B cell (primary cell): ENCODE data around the gene PSAP. TPM values are rescaled to one million over a fixed set of nuclear protein-coding genes. Genes with fewer than 3 reads are reported as not detected.
A peak's percentile ranks its signal among the peaks of the same experiment; 100 is the strongest.

Experiments used
- ATAC-seq: fragments of 200-7000 bp; cut with Tn5 transposase; one replicate; pipeline ENCODE4 v1.10.0; 2021; ENCODE audit warnings: low read depth, mild to moderate bottlenecking, moderate number of reproducible peaks, moderate library complexity
- CTCF ChIA-PET: fragments of 350-600 bp; sonication (Branson Sonifier 250); formaldehyde crosslinking; loops from one replicate; lab custom pipeline; 2021; ENCODE audit warnings: antibody characterized with exemption, inconsistent platforms; lab: Charles Lee
- POLR2A ChIA-PET: fragments of 350-600 bp; sonication (Branson Sonifier 250); formaldehyde crosslinking; loops from one replicate; lab custom pipeline; 2021; ENCODE audit warnings: antibody characterized with exemption; lab: Charles Lee
- DNase-seq: peaks from one replicate; pipeline ENCODE4 v3.0.0; 2013
- H2AFZ ChIP-seq: 2 replicates; pipeline ENCODE4 v1.6.1; 2012; ENCODE audit warnings: mild to moderate bottlenecking, low read depth, low read length; ENCODE audit not compliant: insufficient read depth, poor library complexity, severe bottlenecking
- H3K27ac ChIP-seq, 2 donors: 1 replicate in 1 of 2; 2 replicates in 1 of 2; pipeline ENCODE4 v1.5.1; 2012 to 2013; ENCODE audit warnings: low read length in 2 of 2, mild to moderate bottlenecking in 2 of 2, moderate library complexity in 1 of 2
- H3K27me3 ChIP-seq, 4 experiments: fragments of 200-600 bp in 1 of 4; sonication (generic) in 1 of 4; replicated peaks in 1 of 4; 1 replicate in 2 of 4; 2 replicates in 2 of 4; pipeline versions ENCODE4 v1.6.1 to v1.7.0; 2013 to 2016; ENCODE audit warnings: low read length in 3 of 4, mild to moderate bottlenecking in 2 of 4, mixed read lengths in 1 of 4, moderate library complexity in 1 of 4; ENCODE audit not compliant: insufficient read depth in 4 of 4, control insufficient read depth in 3 of 4; ENCODE audit errors: control extremely low read depth in 1 of 4
- H3K36me3 ChIP-seq, 2 experiments: replicated peaks in 1 of 2; 1 replicate in 1 of 2; 2 replicates in 1 of 2; pipeline versions ENCODE4 v1.6.1 to v1.7.1; 2013; ENCODE audit warnings: low read length in 1 of 2; ENCODE audit not compliant: insufficient read depth in 2 of 2, control insufficient read depth in 1 of 2; ENCODE audit errors: control extremely low read depth in 1 of 2, extremely low read depth in 1 of 2
- H3K4me1 ChIP-seq, 2 donors: fragments of 200-600 bp in 1 of 2; sonication (generic) in 1 of 2; 1 replicate in 1 of 2; 2 replicates in 1 of 2; pipeline versions ENCODE4 v1.5.1 to v1.6.1; 2013 to 2017; ENCODE audit warnings: low read length in 2 of 2; ENCODE audit not compliant: control insufficient read depth in 2 of 2, insufficient read depth in 2 of 2
- H3K4me2 ChIP-seq: replicated peaks from 2 replicates; pipeline ENCODE3; 2012; ENCODE audit warnings: mild to moderate bottlenecking, low read depth, low read length; ENCODE audit not compliant: poor library complexity, severe bottlenecking
- H3K4me3 ChIP-seq, 5 experiments: fragments of 200-600 bp in 1 of 5; sonication (generic) in 1 of 5; 1 replicate in 3 of 5; 2 replicates in 2 of 5; pipeline versions ENCODE4 v1.5.1 to v1.7.0; 2011 to 2016; ENCODE audit warnings: low read length in 4 of 5, mild to moderate bottlenecking in 4 of 5, low read depth in 2 of 5, control low read depth in 1 of 5, moderate library complexity in 1 of 5; ENCODE audit not compliant: insufficient read depth in 1 of 5; ENCODE audit errors: control extremely low read depth in 1 of 5, extremely low read depth in 1 of 5
- H3K79me2 ChIP-seq: fragments of 200-600 bp; sonication (generic); one replicate; pipeline ENCODE4 v1.6.0; 2016; ENCODE audit warnings: low read length; ENCODE audit not compliant: control insufficient read depth, insufficient read depth
- H3K9ac ChIP-seq: fragments of 200-600 bp; sonication (generic); 2 replicates; pipeline ENCODE4 v1.6.1; 2017; ENCODE audit warnings: mild to moderate bottlenecking, low read length, moderate library complexity
- H3K9me3 ChIP-seq, 3 donors: one replicate each; pipeline versions ENCODE4 v1.6.1 to v1.7.1; 2013; ENCODE audit warnings: low read length in 2 of 3; ENCODE audit not compliant: control insufficient read depth in 2 of 3, insufficient read depth in 1 of 3; ENCODE audit errors: control extremely low read depth in 1 of 3
- H4K20me1 ChIP-seq: 2 replicates; pipeline ENCODE4 v1.6.0; 2012; ENCODE audit warnings: mild to moderate bottlenecking, low read length; ENCODE audit not compliant: insufficient read depth, control insufficient read depth, poor library complexity, severe bottlenecking
- H3K27ac Mint-ChIP-seq: one replicate; pipeline ENCODE4 v1.8.0; 2021; ENCODE audit warnings: mixed read lengths
- H3K27me3 Mint-ChIP-seq: one replicate; pipeline ENCODE4 v1.8.0; 2021; ENCODE audit warnings: mixed read lengths
- H3K4me1 Mint-ChIP-seq: one replicate; pipeline ENCODE4 v1.8.0; 2021; ENCODE audit warnings: mixed read lengths
- H3K4me3 Mint-ChIP-seq: one replicate; pipeline ENCODE4 v1.8.0; 2021; ENCODE audit warnings: mixed read lengths
- H3K9me3 Mint-ChIP-seq: one replicate; pipeline ENCODE4 v1.8.0; 2022; ENCODE audit warnings: mixed read lengths; ENCODE audit not compliant: insufficient read depth
- CTCF ChIP-seq: fragments of 200-600 bp; IDR thresholded peaks from one replicate; pipeline ENCODE4 v1.8.0; 2022; ENCODE audit warnings: antibody characterized with exemption, mild to moderate bottlenecking
- EZH2 ChIP-seq: IDR thresholded peaks from 2 replicates; pipeline ENCODE4 v1.6.1; 2012; ENCODE audit warnings: borderline replicate concordance, low read depth, mild to moderate bottlenecking, moderate library complexity, low read length; ENCODE audit not compliant: insufficient read depth, poor library complexity, severe bottlenecking
- WGBS: methylation state at CpG from one replicate; pipeline ENCODE4 v1.1.5; 2013; ENCODE audit warnings: missing lambda C conversion rate; ENCODE audit not compliant: insufficient coverage; 5-methylcytosine and 5-hydroxymethylcytosine counted together
- intact Hi-C: fragments of 100-400 bp; cut with micrococcal nuclease; formaldehyde crosslinking; loops from one replicate; pipeline ENCODE4 v1.10.0; 2022
- polyA plus RNA-seq: library from polyadenylated mRNA; depleted of rRNA; stranded (reverse); fragments of >200 nt; gene quantifications from 2 replicates; pipeline ENCODE4 v1.2.3, GENCODE V29; 2012
- total RNA-seq, 2 donors: library from RNA; stranded (reverse); fragments of 120-200 nt in 1 of 2; gene quantifications; 1 replicate in 1 of 2; 2 replicates in 1 of 2; pipeline versions ENCODE4 v1.2.3 to v1.2.4, GENCODE V29; 2013 to 2022

PSAP gene
- total and polyA plus RNA-seq, 2 donors (not counting 1 experiment from before 2014, with no cell fraction given), result 206 to 509 TPM

DNA sequence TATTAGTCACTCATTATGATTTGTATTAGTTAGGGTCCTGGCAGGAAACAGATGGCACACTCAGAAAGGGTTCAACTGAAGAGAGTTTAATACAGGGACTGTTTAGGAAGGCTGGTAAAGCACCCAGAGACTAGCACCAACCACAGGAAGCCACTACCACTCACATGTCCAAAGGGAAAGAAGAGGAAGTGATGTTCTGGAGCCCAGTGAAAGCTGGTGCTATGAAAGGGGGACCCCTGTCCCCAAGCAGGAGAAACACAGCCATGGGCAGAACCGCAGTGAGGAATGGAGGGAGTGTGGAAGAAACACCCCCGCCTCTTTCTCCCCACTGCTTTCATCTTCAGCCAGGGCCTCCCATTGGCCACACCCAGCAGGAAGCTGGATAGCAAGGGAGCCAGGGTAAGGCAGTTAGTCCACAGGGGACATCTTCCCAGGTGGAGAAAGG lies 74.5 kb downstream of the PSAP start:
- Histone ChIP-seq H3K27me3 (no peaks in the 10 kb centered on the region), H3K9me3 (no peaks in the 10 kb centered on the region), H4K20me1 (no peaks in the 10 kb centered on the region), H2AFZ (no peak overlapping the region), H3K79me2 (peaks cover 58% of the 10 kb centered on the region), H3K4me3 (no peak overlapping the region), H3K36me3 (no peaks in the 10 kb centered on the region), H3K4me1 (peaks cover 51 to 59% of the 10 kb centered on the region in 2 donors), H3K27ac (no peak overlapping the region), H3K4me2 (peak overlapping the region; percentile 83), H3K9ac (no peak overlapping the region)
- Mint-ChIP-seq H3K4me1 (peaks cover 59% of the 10 kb centered on the region), H3K9me3 (no peaks in the 10 kb centered on the region), H3K4me3 (peak overlapping the region; percentile 10), H3K27me3 (no peaks in the 10 kb centered on the region), H3K27ac (no peak overlapping the region)
- intact Hi-C loops, result no loop called here
- ATAC-seq (no peak), DNase-seq (peak; percentile 43)
- CTCF ChIA-PET, result interaction anchor here (0.8 to 1.8 kb wide), 9 partner anchors 10 to 460 kb away, joined by 3 to 8 read pairs (median 4); no protein-coding TSS in a partner anchor
- TF ChIP-seq EZH2, result no peak
- no CpG with 5 or more reads among the region's 2 CpGs for whole genome bisulfite sequencing
- POLR2A ChIA-PET, result no interaction called here

DNA sequence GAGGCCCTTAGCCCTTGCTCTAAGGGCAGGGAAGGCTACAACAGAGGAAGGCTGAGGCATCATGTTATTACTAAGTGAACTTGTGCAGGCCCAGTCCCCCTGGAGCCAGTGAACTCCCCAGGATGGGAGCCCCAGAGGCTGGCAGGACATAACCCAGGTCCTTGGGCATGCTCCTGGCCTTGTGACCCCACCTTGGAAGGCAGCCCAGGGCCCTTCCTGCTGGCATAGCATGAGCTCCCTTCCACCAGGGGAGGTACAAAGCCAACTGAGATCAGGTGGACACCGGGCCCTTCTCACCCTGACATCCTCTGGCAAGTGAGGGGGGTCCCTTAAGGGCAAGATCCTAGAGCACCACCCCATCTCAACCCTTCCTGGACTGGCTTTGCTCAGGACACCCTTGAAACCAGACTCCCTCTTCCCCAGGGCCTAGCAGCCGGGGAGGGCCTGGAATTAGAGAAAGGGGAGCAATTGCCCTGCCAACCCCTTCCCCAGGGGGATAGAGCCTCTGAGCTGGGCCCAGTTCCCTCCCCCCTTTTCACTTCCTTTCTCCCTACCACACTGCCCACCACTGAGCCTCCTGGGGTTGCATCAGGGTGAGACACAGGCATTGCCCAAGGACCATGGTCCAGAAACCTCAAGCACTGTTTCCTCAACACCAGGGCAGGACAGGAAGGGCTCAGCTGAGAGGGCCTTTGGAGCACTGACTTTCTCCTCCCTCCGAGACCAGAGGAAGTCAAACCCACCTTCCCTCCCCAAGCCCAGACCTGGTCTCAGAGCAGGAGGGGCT lies 75.9 kb downstream of the PSAP start:
- ChIA-PET POLR2A (interaction anchor here (1.0 to 3.0 kb wide), 4 partner anchors 9 to 81 kb away, joined by 3 to 11 read pairs (median 4); no protein-coding TSS in a partner anchor), CTCF (interaction anchor here (0.8 to 4.8 kb wide), 19 partner anchors 11 to 458 kb away, joined by 3 to 36 read pairs (median 6); partner anchors contain the start of gene SLC29A3)
- peak overlapping the region in 1 of 2 donors; percentile 71 for H3K27ac ChIP-seq
- TF ChIP-seq EZH2, result no peak
- no peak for TF ChIP-seq CTCF
- peaks cover 0 to 1% of the 10 kb centered on the region in 2 experiments for H3K36me3 ChIP-seq
- peak overlapping the region; percentile 83 for H3K4me2 ChIP-seq
- H3K4me1 ChIP-seq, result peaks cover 65 to 73% of the 10 kb centered on the region in 2 donors
- no peaks in the 10 kb centered on the region for H4K20me1 ChIP-seq
- DNase-seq (peak; percentile 42), ATAC-seq (peak; percentile 10)
- intact Hi-C loops, result loop anchor here (5.0 kb wide), 1 partner anchor 398 kb away; no protein-coding TSS in a partner anchor
- H3K27me3 ChIP-seq, result no peaks in the 10 kb centered on the region
- H3K4me1 Mint-ChIP-seq, result peaks cover 73% of the 10 kb centered on the region
- no peaks in the 10 kb centered on the region for H3K9me3 Mint-ChIP-seq
- H3K4me3 ChIP-seq, result no peak overlapping the region
- peak overlapping the region; percentile 88 for H3K27ac Mint-ChIP-seq
- no peaks in the 10 kb centered on the region for H3K9me3 ChIP-seq
- peaks cover 71% of the 10 kb centered on the region for H3K79me2 ChIP-seq
- peak overlapping the region; percentile 88 for H3K4me3 Mint-ChIP-seq
- 15% methylated on average over 2 of the region's 3 CpGs for WGBS
- no peaks in the 10 kb centered on the region for H3K27me3 Mint-ChIP-seq
- H3K9ac ChIP-seq, result no peak overlapping the region
- H2AFZ ChIP-seq, result no peak overlapping the region
